Measurements from ENCODE around the gene BRSK1.

Gene BRSK1

DNA sequence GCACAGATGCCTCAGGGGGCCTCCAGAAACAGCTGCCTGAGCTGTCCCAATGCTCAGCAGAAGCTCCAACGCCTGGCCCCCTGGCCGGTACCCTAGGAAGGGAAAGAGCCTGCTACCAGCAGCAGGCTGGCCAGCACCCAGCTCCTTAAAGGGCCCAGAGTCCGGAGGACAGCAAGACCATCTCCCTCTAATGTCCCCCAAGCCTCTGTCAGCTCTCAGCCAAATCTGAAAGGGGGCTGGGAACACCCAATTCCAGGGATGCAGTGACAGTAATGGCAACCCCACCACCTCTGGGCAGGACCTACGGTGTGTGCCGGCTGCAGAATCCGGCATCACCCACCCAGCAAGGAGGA, 29.2 kb upstream of the BRSK1 start:
- no peak for DNase-seq

DNA sequence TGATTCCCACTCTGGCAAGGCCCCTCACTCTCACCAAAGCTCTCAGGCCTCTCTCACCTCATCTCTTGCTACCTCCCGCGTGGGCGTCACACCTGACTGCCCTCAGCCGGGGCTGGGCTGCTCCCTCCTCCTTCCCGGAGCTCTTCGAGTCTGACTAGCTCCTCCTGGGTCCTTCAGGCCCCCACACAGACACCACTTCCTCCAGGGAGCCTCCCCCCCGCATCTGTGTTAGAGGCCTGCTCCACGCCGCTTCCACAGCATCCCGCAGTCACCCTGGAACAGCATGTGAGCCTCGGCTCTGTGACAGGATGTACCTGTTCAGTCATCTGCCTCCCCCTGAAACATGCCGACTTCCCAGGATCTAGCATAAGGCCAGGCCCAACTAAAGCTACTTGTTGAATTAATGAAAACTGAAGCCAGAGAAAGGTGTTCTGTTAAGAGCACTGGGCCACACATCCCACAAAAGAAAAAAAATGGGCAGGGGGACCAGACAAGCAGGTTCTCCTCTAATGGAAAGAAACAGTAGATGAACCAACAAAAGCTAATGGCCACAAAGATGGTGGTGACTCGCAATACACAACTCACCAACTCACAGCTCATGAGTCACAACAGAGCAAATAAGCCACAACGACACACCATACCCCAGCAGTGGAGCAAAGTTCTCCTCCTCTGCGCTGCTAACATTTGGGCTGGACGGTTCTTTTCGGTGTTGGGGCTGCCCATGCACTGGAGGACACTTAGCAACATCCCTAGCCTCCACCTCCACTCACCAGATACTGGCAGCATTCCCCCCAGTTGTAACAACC, 28.0 kb upstream of the BRSK1 start:
- peak; percentile 76 to 85 for DNase-seq

- peak in 1 of 2 experiments; percentile 46 for DNase-seq
Observed at GRCh38 chr19:55256562-55257460, 27.0 kb upstream of the BRSK1 start.

GRCh38 chr19:55257461-55258420, 26.1 kb upstream of the BRSK1 start:
- DNase-seq, result peak; percentile 58 to 69

- DNase-seq, result peak in 1 of 2 experiments; percentile 31
Observed at GRCh38 chr19:55258476-55258827, 25.3 kb upstream of the BRSK1 start.

DNA sequence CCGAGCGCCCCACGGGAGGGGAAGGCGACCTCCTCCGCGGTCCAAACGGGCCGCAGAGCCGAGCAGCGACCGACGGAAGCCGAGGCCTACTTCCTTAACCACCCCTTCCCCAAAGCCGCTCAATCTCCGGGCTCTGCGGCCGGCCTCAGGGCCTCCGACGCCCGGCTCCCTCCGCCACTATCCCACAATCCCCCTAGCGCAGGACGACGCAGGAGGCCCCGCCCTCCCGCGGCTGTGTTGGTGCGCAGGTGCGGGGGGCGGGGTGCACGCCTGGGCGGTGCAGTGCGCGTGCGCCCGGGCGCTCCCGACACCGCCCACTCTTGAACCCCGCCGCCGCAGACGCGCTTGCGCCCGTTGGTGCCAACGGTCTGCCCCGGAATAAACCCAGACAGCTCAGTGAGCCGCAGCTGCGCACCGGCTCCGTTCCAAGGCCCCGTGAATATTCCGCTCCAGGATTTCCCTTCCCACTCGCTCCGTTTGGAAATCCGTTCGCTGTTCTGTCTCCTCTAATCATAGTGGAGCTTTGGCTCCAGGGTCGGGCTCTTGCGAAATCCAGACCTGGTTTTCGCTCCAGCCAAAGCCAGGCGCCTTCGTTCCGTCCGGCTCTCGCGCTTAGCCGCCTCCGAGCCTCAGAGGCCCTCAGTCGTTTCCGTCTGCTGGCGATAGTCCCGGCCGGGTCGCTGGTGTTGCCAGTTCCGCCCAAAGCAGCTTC, 24.8 kb upstream of the BRSK1 start, which contains the start of gene PPP6R1:
PPP6R1 (minus strand) TSS at position 190 of the 712 bp plus-strand sequence. CDS start 11,914 bp downstream, outside the sequence.
- peak; percentile 99 for DNase-seq

DNA sequence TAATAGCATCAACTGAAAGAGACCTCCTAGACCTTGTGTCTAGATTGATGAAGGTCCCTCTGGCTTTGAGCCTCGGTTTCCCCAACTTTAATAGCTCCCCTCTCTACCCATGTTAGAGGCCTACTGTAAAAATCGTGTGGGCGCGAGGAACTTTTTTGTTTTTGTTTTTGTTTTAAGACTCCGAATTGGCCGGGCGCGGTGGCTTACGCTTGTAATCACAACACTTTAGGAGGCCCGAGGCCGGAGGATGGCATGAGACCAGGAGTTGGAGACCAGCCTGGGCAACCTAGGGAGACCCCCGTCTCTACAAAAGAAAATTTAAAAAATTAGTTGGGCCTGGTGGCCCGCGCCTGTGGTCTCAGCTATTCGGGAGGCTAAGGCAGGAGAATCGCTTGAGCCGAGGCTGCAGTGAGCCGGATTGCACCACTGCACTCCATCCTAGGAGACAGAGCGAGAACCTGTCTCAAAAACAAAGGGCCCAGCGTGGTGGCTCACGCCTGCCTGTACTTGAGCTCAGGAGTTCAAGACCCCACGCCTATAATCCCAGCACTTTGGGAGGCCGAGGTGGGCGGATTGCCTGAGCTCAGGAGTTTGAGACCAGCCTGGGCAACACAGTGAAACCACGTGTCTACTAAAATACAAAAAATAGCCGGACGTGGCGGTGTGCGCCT, 24.1 kb upstream of the BRSK1 start:
- peak in 1 of 2 experiments; percentile 10 for DNase-seq

- no peak for DNase-seq
Observed at GRCh38 chr19:55261671-55262126, 22.1 kb upstream of the BRSK1 start.

DNA sequence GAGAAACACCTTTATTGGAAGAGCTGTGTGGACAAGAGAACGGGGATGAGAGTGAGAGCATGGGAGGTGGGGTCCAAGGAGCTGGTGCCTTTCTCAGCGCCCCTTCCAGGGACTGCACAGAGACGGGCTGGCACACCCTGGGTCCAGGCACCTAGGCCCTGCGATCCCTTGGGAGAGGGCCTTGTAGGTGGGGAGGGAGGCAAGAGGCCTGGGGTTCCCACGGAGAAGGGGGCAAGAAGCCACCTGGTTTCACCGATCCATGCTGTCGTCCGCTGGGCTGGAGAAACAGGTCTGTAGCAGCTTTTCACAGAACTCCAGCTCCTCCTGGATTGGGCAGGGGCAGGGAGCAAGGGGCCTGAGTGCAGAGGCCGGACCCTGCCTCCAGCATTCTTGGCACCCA, 21.4 kb upstream of the BRSK1 start:
- DNase-seq, result no peak

DNA sequence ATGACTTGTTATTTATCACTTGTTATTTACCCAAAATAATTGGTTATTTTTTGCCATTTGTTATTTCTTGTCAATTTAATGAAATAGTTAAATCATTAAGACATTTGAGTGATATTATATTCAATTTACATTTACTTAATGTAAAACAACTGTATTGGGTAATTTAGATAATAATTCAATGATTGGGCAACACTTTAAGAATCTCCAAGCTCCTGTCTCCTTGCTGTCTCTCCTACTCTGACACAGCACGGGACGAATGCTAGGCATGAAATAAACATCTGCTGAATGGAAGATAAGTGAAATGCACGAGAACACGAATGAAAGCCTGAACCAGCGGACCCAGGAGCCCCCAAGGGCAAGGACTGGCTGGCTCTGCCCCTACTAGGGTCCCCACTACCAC, 19.3 kb upstream of the BRSK1 start:
- DNase-seq, result no peak

- DNase-seq, result no peak
Observed at GRCh38 chr19:55265173-55265572, 18.6 kb upstream of the BRSK1 start.

DNA sequence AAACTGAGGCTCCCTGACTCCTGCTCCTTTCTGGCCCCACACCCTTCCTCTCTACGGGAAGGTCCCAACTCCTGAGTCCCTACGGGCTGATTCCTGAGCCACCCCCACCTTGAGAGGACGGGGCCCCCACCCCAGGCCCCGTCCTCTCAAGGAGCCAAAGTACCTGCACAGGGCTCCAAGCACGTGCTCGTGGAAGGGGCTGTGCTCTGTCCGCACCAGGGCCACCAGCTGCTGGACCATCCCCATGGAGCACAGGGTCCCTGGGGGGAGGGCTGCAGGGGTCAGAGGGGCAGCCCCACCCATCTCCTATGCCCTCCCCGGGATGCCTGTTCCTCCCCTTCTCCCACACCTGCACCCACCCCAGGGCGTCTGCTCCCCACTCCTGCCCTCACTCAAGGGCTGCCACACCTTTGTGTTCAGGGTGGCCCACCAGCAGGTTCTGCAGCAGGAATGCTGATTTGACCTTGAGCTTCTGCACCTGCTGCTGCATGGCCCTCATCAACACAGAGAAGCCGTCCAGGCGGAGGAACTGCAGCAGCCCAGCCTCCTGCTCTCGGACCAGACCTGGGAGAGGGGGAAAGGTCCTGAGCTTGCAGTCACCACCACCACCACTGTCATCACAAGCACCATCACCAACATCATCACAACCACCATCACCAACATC, 17.9 kb upstream of the BRSK1 start:
- no peak for DNase-seq

GRCh38 chr19:55266404-55266803, 17.4 kb upstream of the BRSK1 start:
- DNase-seq, result no peak

- no peak for DNase-seq
Observed at GRCh38 chr19:55266840-55267239, 17.0 kb upstream of the BRSK1 start.

DNA sequence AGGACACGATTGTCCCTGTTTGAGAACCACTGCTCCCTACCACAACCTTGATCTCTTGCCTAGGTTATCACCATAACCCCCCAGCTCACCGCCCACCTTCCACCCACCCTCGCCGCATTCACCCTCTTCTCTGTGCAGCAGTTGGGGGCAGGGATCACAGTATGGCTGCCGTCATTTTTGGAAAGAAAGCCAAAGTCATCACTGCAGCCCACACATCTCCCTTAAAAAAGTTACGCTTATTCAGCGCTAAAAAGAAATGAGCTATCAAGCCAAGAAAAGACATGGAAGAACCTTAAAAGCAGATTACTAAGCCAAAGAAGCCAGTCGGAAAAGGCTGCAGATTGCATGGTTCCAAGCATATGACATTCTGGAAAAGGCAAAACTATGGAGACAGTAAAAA, 14.5 kb upstream of the BRSK1 start:
- no peak for DNase-seq

- DNase-seq, result no peak
Observed at GRCh38 chr19:55270172-55270942, 13.4 kb upstream of the BRSK1 start.

DNA sequence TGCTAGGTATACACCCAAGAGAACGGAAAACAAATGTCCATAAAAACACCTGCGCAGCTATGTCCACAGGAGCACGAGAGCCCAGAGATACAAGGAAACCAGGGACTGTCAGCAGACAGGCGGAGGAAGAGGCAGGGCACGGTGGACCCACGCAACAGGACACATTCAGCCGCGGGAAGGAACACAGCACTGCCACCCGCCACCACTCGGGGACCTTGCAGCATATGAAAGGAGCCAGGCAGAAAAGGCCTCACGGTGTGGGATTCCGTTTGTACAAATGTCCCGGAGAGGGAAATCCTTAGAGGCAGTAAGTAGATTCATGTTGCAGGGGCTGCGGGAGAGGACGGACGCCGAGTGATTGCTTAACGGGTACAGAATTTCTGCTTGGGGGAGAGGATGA, 11.7 kb upstream of the BRSK1 start:
- no peak for DNase-seq

GRCh38 chr19:55273978-55274707, 9.7 kb upstream of the BRSK1 start:
- no peak for DNase-seq

All from Kasumi-1 (cell line).